ENCODE data around the gene SPOCK3. TPM values are rescaled to one million over a fixed set of nuclear protein-coding genes. Genes with fewer than 3 reads are reported as not detected.

Gene SPOCK3
- total and polyA plus RNA-seq, 2 of the 13 experiments (the other 11 are each of a cell fraction or from before 2014, with no cell fraction given) = not detected

GRCh38 chr4:167000141-167000852, 234.0 kb downstream of the SPOCK3 start:
- TF ChIP-seq PLRG1 (conservative IDR thresholded peaks at IDR 0.05) (no peak), MTF1 (CRISPR knock-in tag; IDR thresholded peaks at IDR 0.05) (no peak), ARID3A (IDR thresholded peaks at IDR 0.05; ENCODE audit: low read depth, low read length) (no peak), ZNF33B (CRISPR knock-in tag; IDR thresholded peaks at IDR 0.05) (no peak), RBFOX2 (IDR thresholded peaks at IDR 0.05; ENCODE audit: low read depth, low read length) (no peak)
- no peaks in the 10 kb centered on the region for H3K9me3 ChIP-seq (ENCODE audit: low read length)
- no peaks in the 10 kb centered on the region for H3K27me3 ChIP-seq (ENCODE audit: control insufficient read depth in 1 of 2, insufficient read depth in 2 of 2, low read length in 2 of 2)
- no TSS peak for BruUV-seq (replicated peaks)
- 0% methylated on average over 4 of the region's 4 CpGs for WGBS (ENCODE audit: low lambda C conversion rate)
- H3K27ac ChIP-seq (ENCODE audit: extremely low read length, insufficient read depth, low read length) = no peak overlapping the region
- ChIA-PET POLR2A (no interaction called here), CTCF (ENCODE audit: low intra/inter-chr PET ratio, low total read pairs) (no interaction called here)
- no peak overlapping the region for H3K4me2 ChIP-seq (ENCODE audit: low read depth, low read length)
- DNase-seq (ENCODE audit: low spot score) (no peak), FAIRE-seq (no peak), ATAC-seq (no peak)
- no peak overlapping the region for H3K9ac ChIP-seq (ENCODE audit: insufficient read depth, low read depth, low read length)
- H3K4me1 ChIP-seq (ENCODE audit: insufficient read depth, low read length) = no peaks in the 10 kb centered on the region
- H2AFZ ChIP-seq (ENCODE audit: low read length) = no peak overlapping the region
- no peak overlapping the region for H3K4me3 ChIP-seq (replicated peaks in 1 of 3; ENCODE audit: insufficient read depth in 1 of 3, low read depth in 2 of 3, low read length in 3 of 3)
- H3K79me2 ChIP-seq (ENCODE audit: insufficient read depth, low read length) = no peaks in the 10 kb centered on the region
- H4K20me1 ChIP-seq (ENCODE audit: insufficient read depth, low read length) = no peaks in the 10 kb centered on the region
- no peaks in the 10 kb centered on the region for H3K36me3 ChIP-seq (replicated peaks in 1 of 2; ENCODE audit: control insufficient read depth in 1 of 2, insufficient read depth in 2 of 2, low read length in 2 of 2)
- in situ Hi-C loops (cut with HindIII; ENCODE audit: extremely low pct_ligation_motif_present, low pct_unique_long_range_greater_than_20kb) (loop anchor here (25.0 kb wide), 1 partner anchor 1087 kb away; the partner anchor contains the start of gene ANXA10), intact Hi-C loops (cut with micrococcal nuclease; ENCODE audit: unreplicated experiment) (no loop called here)

- Histone ChIP-seq H3K4me1 (ENCODE audit: insufficient read depth, low read length) (no peaks in the 10 kb centered on the region), H3K27ac (ENCODE audit: extremely low read length, insufficient read depth, low read length) (no peak overlapping the region), H2AFZ (ENCODE audit: low read length) (no peak overlapping the region), H3K4me3 (replicated peaks in 1 of 3; ENCODE audit: insufficient read depth in 1 of 3, low read depth in 2 of 3, low read length in 3 of 3) (no peak overlapping the region), H3K9ac (ENCODE audit: insufficient read depth, low read depth, low read length) (no peak overlapping the region), H3K27me3 (ENCODE audit: control insufficient read depth in 1 of 2, insufficient read depth in 2 of 2, low read length in 2 of 2) (no peaks in the 10 kb centered on the region), H3K36me3 (replicated peaks in 1 of 2; ENCODE audit: control insufficient read depth in 1 of 2, insufficient read depth in 2 of 2, low read length in 2 of 2) (no peaks in the 10 kb centered on the region), H3K79me2 (ENCODE audit: insufficient read depth, low read length) (no peaks in the 10 kb centered on the region), H3K9me3 (ENCODE audit: low read length) (no peaks in the 10 kb centered on the region), H3K4me2 (ENCODE audit: low read depth, low read length) (no peak overlapping the region), H4K20me1 (ENCODE audit: insufficient read depth, low read length) (no peaks in the 10 kb centered on the region)
- POLR2A ChIA-PET = no interaction called here
- no TSS peak for BruUV-seq (replicated peaks)
- FAIRE-seq = no peak
- DNase-seq (ENCODE audit: low spot score) = no peak
- in situ Hi-C loops (cut with HindIII; ENCODE audit: extremely low pct_ligation_motif_present, low pct_unique_long_range_greater_than_20kb) (no loop called here), intact Hi-C loops (cut with micrococcal nuclease; ENCODE audit: unreplicated experiment) (no loop called here)
- ATAC-seq = no peak
- CTCF ChIA-PET (ENCODE audit: low intra/inter-chr PET ratio, low total read pairs) = no interaction called here
- WGBS (ENCODE audit: low lambda C conversion rate) = 0% methylated on average over 1 of the region's 1 CpG
- TF ChIP-seq, protein P1, sequence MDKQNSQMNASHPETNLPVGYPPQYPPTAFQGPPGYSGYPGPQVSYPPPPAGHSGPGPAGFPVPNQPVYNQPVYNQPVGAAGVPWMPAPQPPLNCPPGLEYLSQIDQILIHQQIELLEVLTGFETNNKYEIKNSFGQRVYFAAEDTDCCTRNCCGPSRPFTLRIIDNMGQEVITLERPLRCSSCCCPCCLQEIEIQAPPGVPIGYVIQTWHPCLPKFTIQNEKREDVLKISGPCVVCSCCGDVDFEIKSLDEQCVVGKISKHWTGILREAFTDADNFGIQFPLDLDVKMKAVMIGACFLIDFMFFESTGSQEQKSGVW (CRISPR knock-in tag; IDR thresholded peaks at IDR 0.05; ENCODE audit: borderline replicate concordance) = no peak
- TF ChIP-seq ZNF550 (CRISPR knock-in tag; IDR thresholded peaks at IDR 0.05; ENCODE audit: borderline replicate concordance) (no peak), KDM2A (CRISPR knock-in tag; IDR thresholded peaks at IDR 0.05; ENCODE audit: borderline replicate concordance, low read depth) (no peak), ZNF282 (IDR thresholded peaks at IDR 0.05; ENCODE audit: partially characterized antibody) (no peak), ATF5 (CRISPR knock-in tag; IDR thresholded peaks at IDR 0.05; ENCODE audit: low read depth) (no peak), ZNF3 (CRISPR knock-in tag; IDR thresholded peaks at IDR 0.05) (no peak), LRRFIP1 (CRISPR knock-in tag; conservative IDR thresholded peaks at IDR 0.05) (no peak), DNMT3B (CRISPR knock-in tag; conservative IDR thresholded peaks at IDR 0.05) (no peak), ELF3 (CRISPR knock-in tag; IDR thresholded peaks at IDR 0.05) (no peak)
Measured at GRCh38 chr4:166996216-166996615, 238.1 kb downstream of the SPOCK3 start.
